ENCODE results near the gene HDAC4. TPM values are rescaled to one million over a fixed set of nuclear protein-coding genes. Genes with fewer than 3 reads are reported as not detected.

HDAC4 gene
- total RNA-seq, 4 donors from 2014 or later: 24.8 to 82.9 (median 41.3) TPM

DNA sequence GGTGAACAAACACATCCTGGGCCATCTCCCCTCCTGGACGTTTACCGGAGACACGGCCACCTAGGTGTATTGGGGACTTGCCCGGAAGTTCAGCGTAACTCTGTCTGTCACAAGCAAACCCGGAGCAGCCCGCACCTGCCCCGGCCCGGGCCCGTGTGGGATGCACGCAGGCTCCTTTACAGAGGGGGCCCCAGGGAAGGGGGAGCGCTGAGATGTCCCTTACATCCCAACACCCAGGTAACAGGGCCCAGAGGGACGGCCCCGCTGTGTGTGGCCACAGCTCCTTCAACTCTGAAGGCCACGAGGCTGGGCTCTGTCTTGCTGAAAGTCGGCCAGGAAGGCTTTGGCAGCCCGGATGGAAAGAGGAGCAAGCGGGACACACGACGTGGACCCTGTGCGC is 340.1 kb downstream of the HDAC4 start:
- TF ChIP-seq, protein P1, sequence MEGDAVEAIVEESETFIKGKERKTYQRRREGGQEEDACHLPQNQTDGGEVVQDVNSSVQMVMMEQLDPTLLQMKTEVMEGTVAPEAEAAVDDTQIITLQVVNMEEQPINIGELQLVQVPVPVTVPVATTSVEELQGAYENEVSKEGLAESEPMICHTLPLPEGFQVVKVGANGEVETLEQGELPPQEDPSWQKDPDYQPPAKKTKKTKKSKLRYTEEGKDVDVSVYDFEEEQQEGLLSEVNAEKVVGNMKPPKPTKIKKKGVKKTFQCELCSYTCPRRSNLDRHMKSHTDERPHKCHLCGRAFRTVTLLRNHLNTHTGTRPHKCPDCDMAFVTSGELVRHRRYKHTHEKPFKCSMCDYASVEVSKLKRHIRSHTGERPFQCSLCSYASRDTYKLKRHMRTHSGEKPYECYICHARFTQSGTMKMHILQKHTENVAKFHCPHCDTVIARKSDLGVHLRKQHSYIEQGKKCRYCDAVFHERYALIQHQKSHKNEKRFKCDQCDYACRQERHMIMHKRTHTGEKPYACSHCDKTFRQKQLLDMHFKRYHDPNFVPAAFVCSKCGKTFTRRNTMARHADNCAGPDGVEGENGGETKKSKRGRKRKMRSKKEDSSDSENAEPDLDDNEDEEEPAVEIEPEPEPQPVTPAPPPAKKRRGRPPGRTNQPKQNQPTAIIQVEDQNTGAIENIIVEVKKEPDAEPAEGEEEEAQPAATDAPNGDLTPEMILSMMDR (IDR thresholded peaks at IDR 0.05; ENCODE audit: low read depth): no peak

DNA sequence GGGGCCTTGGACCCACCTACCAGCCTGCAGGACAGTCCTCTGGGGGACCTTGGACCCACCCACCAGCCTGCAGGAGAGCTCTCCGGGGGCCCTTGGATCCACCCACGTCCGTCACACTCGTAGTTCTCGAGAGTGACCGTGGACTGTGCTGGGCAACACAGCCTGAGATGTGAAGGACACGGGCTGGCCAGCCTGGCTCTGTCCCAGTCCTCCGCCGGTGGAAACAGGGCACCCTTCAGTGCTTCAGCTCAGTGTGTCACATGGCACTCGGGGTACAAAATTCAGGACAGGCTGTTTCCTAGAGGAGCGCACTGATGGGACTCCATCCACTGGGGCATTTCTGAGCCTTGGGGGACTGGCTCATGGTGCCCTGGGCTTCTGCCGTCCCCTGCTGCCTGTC is 341.0 kb downstream of the HDAC4 start:
- TF ChIP-seq, protein P1 (IDR thresholded peaks at IDR 0.05; ENCODE audit: low read depth): no peak

DNA sequence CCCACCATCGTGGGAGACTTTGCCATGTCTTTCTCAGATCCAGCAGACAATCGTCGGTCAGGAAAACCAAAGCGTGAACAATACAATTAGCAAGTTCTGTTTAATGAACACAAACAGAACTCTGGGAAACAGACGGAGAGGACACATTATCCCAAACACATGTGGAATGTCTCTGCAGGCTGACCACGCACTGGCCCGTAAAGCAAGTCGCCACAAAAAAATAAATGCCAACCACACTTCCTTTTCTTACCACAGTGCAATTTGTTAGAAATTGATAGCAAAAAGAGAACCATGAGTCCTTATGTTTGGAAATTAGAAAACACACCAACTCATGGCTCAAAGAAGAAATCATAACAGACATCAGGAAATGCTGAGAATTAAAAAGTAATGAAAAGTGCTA is 342.1 kb downstream of the HDAC4 start:
- TF ChIP-seq, protein P1 (IDR thresholded peaks at IDR 0.05; ENCODE audit: low read depth): no peak

DNA sequence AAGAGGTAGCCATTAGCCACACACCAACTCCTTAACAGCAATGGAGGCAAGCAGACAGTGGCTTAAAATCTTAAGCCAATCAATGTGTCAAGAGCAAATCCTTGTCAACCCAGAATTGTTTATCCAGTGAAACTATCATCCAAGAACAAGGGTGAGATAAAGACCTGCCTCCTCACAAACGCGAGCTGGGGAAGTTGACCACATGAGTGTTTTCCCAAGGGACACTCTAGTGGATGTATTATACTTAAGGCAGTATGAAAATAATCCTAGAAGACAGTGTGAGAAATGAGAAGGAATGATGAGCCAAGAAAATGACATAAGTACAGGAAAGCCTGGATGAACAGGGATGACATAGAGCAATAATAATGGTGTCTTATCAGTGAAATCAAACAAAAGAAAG is 343.3 kb downstream of the HDAC4 start:
- TF ChIP-seq, protein P1 (IDR thresholded peaks at IDR 0.05; ENCODE audit: low read depth): no peak

DNA sequence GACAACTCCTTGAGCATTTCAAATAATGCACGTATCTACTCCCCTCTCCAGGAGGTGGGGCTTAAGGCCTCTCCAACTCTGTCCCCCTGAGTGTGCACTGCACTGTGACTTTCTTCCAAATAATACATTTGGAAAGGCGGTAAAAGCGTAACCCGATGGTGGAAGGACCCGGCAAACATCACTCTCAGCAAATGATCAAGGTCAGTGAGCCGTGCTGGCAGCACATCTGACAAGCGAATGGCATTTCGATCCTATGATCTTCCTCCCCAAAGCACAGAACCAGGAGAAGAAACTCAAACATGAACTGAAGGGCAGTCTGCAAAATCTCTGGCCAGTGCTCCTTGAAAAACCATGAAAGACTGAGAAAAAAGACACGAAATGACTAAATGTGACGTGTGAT is 344.2 kb downstream of the HDAC4 start:
- TF ChIP-seq, protein P1 (IDR thresholded peaks at IDR 0.05; ENCODE audit: low read depth): no peak

DNA sequence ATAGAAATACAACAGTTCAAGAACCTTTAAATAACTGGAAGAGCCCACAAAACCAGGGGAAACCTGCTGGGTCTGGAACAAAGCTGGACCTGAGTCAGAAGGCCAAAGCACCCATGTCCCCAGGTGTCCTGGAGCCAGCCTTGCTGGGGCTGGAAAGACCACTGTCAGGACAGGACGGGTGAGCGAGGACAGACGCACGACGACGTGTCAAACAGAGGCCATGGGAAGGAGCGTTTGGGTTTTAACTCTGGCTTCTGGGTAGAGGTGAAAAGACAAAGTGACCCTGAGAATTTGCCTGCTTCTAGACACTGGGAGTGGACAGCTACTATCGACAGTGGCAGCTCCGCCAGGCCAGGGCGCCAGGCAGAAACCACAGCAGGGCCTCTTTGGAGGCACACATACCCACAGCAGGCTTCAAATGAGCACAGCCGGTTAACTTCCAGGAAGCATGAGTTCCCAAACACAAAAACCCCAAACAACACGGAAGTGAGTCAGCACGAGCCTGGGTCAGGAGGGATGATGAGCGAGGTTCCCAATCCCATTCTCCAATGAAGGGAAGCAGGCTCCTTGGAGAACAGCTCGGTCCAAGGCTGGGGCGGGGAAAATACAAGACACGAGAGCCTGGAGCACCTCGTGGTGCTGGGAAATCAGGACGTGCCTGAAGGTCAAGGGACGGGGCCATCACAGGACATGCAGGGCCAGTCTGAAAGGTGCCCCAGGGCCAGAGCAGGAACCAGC is 344.9 kb downstream of the HDAC4 start:
- TF ChIP-seq, protein P1 (IDR thresholded peaks at IDR 0.05; ENCODE audit: low read depth): no peak

DNA sequence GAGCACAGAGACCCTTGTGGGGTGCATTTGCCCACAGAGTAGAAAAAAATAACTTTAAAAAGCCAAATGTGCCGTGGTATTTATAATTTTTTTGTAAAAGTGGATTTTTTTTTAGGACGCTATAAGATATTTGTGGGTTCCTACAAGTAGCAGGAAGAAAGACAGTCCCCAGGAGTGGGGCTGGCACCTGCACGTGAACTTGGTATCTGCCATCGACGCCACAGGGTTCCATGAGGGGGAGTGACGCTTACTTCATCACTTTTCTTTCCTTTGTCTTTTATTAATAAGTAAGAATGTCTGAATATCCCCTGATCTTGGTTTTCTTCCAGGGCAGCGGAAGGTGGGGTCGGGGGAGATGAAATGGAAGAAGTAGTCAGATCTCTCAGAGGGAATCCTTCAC is 345.9 kb downstream of the HDAC4 start:
- TF ChIP-seq, protein P1 (IDR thresholded peaks at IDR 0.05; ENCODE audit: low read depth): no peak

All from subcutaneous adipose tissue (tissue), 4 donors.